Bronchial epithelial cell (primary cell): ENCODE results near the gene ALOX12. TPM values are rescaled to one million over a fixed set of nuclear protein-coding genes. Genes with fewer than 3 reads are reported as not detected.
"Not testable (repeated sequence)": the region's sequence is repeated elsewhere in the genome, so short reads cannot be mapped to it uniquely, and the experiment has no call there.

Source experiments
- DNase-seq: peaks from one replicate; pipeline ENCODE4 v3.0.0-alpha.2; 2010; ENCODE audit warnings: low read depth
- FAIRE-seq: peaks from 2 replicates; lab custom pipeline; 2011; peaks lifted over from hg19 to GRCh38; lab: Jason Lieb, UNC
- H3K27me3 ChIP-seq: 2 replicates; pipeline ENCODE4 v1.5.1; 2011; ENCODE audit warnings: low read length; ENCODE audit not compliant: control insufficient read depth, insufficient read depth
- H3K36me3 ChIP-seq: 2 replicates; pipeline ENCODE4 v1.5.1; 2011; ENCODE audit warnings: low read length; ENCODE audit not compliant: control insufficient read depth, insufficient read depth
- H3K4me3 ChIP-seq: 2 replicates; pipeline ENCODE4 v1.5.1; 2011; ENCODE audit warnings: mild to moderate bottlenecking, low read depth, low read length, control low read depth
- CTCF ChIP-seq: IDR thresholded peaks from 2 replicates; pipeline ENCODE4 v1.5.1; 2011; ENCODE audit warnings: mild to moderate bottlenecking, moderate library complexity, low read length, control low read depth, inconsistent platforms; ENCODE audit not compliant: insufficient read depth, severe bottlenecking
- total RNA-seq: library from RNA; depleted of rRNA; stranded (reverse); fragments of >200 nt; gene quantifications from 2 replicates; pipeline ENCODE4 v1.2.1, GENCODE V29; 2014

The ALOX12 gene
- total RNA-seq, 1 donor from 2014 or later, result 0.26 TPM

DNA sequence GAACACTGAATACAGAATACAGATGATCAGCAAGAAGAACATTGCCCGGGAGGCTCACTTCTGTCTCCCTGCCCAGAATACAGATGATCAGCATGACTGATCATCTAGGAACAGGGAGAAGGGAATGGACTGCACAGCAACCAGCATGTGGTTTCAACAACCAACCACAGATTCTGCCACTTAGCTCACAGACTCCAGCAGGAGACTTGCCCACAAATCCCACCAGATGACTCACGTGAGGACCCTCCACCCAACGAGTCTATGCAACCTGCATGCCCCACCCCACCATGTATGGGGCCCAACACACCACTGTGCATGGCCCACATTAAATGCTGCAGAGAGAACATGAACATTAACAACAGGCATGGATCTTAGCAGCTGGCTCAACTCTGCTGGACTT lies 36.1 kb upstream of the ALOX12 start:
- H3K36me3 ChIP-seq, result no peaks in the 10 kb centered on the region
- no peak for TF ChIP-seq CTCF
- H3K27me3 ChIP-seq, result no peaks in the 10 kb centered on the region
- no peak for DNase-seq
- H3K4me3 ChIP-seq, result no peak overlapping the region
- FAIRE-seq, result no peak

- H3K4me3 ChIP-seq, result no peak overlapping the region
- TF ChIP-seq CTCF, result no peak
- no peaks in the 10 kb centered on the region for H3K27me3 ChIP-seq
- peak; percentile 39 for DNase-seq
- no peaks in the 10 kb centered on the region for H3K36me3 ChIP-seq
- FAIRE-seq, result no peak
Observed at GRCh38 chr17:6969323-6969726, 26.5 kb upstream of the ALOX12 start.

- DNase-seq, result no peak
- no peak for FAIRE-seq
- no peak for TF ChIP-seq CTCF
- H3K27me3 ChIP-seq, result no peaks in the 10 kb centered on the region
- H3K36me3 ChIP-seq, result no peaks in the 10 kb centered on the region
- no peak overlapping the region for H3K4me3 ChIP-seq
Observed at GRCh38 chr17:6970992-6971391, 24.9 kb upstream of the ALOX12 start.

- not testable (repeated sequence) for H3K36me3 ChIP-seq, DNase-seq, H3K27me3 ChIP-seq, H3K4me3 ChIP-seq, FAIRE-seq
Observed at GRCh38 chr17:6979440-6979839, 16.4 kb upstream of the ALOX12 start.

DNA sequence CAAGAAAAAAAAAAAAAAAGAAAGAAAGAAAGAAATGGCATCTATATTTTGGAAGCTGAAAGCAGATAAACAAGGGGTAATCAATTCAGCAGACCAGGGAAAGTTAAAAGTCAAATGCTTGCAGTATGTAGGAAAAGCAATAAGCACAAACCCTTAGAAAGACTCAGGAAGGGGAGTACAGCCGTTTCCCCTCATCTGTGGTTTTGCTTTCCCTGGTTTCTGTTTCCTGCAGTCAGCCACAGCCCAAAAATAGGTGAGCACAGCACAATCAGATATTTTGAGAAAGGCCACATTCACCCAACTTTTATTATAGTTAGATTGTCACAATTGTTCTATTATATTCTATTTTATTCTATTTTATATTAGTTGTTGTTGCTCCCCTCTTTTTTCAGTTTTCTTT lies 14.4 kb upstream of the ALOX12 start:
- Histone ChIP-seq H3K27me3 (no peaks in the 10 kb centered on the region), H3K4me3 (no peak overlapping the region), H3K36me3 (no peaks in the 10 kb centered on the region)
- FAIRE-seq (no peak), DNase-seq (no peak)
- no peak for TF ChIP-seq CTCF

GRCh38 chr17:6985266-6985665 lies 10.6 kb upstream of the ALOX12 start:
- H3K4me3 ChIP-seq, result no peak overlapping the region
- no peaks in the 10 kb centered on the region for H3K36me3 ChIP-seq
- peaks cover 2% of the 10 kb centered on the region for H3K27me3 ChIP-seq
- no peak for DNase-seq
- no peak for TF ChIP-seq CTCF
- FAIRE-seq, result no peak
